ENCODE measurements around the gene CDH24. TPM values are rescaled to one million over a fixed set of nuclear protein-coding genes. Genes with fewer than 3 reads are reported as not detected.
A peak's percentile ranks its signal among the peaks of the same experiment; 100 is the strongest.

Gene CDH24
- total and polyA plus RNA-seq, 9 of the 15 experiments (the other 6 are each of a cell fraction or from before 2014, with no cell fraction given) = 0.04 to 16.2 (median 4.9) TPM

DNA sequence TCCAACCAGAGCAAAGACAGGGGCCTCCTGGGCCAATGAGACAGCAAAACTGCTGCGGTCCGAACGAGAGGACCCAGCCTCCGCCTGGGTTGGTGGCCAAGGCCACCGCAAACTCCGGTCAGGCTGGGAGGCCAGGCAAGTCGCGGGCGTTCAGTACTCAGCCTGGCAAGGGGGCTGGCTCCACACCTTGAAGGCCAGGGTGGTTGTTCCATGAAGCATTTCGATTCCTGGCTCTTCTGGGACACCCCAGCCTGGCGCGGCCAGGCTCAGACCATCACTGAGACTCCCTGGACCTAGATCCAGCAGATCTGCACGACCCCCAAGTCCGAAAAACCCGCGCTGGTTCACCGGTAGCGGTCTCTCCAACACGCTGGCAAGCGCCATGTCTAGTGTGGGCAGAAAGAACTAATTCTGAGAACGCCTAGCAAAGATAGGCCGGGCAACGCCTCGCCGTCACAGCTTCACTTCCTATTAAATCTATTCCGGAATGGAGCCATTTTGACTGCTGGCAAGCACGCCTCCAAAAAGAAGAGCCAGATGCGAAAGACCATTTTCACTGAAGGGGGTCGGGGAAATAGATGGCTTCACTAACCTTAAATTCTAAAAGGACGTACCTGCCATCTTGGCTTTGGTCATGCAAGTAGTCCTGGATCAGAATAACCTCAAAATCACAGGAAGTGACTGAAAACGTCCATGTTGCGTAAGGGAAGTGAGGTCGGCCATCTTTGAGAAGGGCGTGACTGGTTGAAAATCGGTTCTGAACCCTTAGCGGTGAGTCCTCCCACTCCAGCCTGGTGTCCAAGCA is 22.6 kb downstream of the CDH24 start, which contains the start of gene PSMB5 (continued):
- 0 out of 2 replicates have a peak, but pooled peaks have one; percentile 57 for TF ChIP-seq DDX20 (tag; IDR thresholded peaks at IDR 0.05; ENCODE audit: low read depth)
- TF ChIP-seq E2F1 (CRISPR knock-in tag; IDR thresholded peaks at IDR 0.05) = no peak
- no peak for TF ChIP-seq ZNF778 (CRISPR knock-in tag; IDR thresholded peaks at IDR 0.05)
- TF ChIP-seq ZKSCAN8 (CRISPR knock-in tag; IDR thresholded peaks at IDR 0.05) = no peak
- TF ChIP-seq ATF7 (IDR thresholded peaks at IDR 0.05) = peak; percentile 75; the same call in 1 of the 2 replicates
- no peak for TF ChIP-seq ARHGAP35 (IDR thresholded peaks at IDR 0.05; ENCODE audit: partially characterized antibody)
- TF ChIP-seq SMAD1 (IDR thresholded peaks at IDR 0.05; ENCODE audit: low read depth, low read length, partially characterized antibody) = peak; percentile 33
- TF ChIP-seq ZNF347 (CRISPR knock-in tag; IDR thresholded peaks at IDR 0.05; ENCODE audit: low read depth) = no peak
- no peak for TF ChIP-seq NR2F6 (CRISPR knock-in tag; IDR thresholded peaks at IDR 0.05)
- TF ChIP-seq ARID2 (IDR thresholded peaks at IDR 0.05) = no peak
- TF ChIP-seq ZNF785 (CRISPR knock-in tag; IDR thresholded peaks at IDR 0.05) = no peak
- no peak for TF ChIP-seq TSC22D4 (tag; IDR thresholded peaks at IDR 0.05)
- TF ChIP-seq NFATC3 (IDR thresholded peaks at IDR 0.05) = no peak
- peak; percentile 48; the same call in 1 of the 2 replicates for TF ChIP-seq MYNN (IDR thresholded peaks at IDR 0.05)
- TF ChIP-seq MYNN (CRISPR knock-in tag; IDR thresholded peaks at IDR 0.05) = no peak
- TF ChIP-seq, protein P1, sequence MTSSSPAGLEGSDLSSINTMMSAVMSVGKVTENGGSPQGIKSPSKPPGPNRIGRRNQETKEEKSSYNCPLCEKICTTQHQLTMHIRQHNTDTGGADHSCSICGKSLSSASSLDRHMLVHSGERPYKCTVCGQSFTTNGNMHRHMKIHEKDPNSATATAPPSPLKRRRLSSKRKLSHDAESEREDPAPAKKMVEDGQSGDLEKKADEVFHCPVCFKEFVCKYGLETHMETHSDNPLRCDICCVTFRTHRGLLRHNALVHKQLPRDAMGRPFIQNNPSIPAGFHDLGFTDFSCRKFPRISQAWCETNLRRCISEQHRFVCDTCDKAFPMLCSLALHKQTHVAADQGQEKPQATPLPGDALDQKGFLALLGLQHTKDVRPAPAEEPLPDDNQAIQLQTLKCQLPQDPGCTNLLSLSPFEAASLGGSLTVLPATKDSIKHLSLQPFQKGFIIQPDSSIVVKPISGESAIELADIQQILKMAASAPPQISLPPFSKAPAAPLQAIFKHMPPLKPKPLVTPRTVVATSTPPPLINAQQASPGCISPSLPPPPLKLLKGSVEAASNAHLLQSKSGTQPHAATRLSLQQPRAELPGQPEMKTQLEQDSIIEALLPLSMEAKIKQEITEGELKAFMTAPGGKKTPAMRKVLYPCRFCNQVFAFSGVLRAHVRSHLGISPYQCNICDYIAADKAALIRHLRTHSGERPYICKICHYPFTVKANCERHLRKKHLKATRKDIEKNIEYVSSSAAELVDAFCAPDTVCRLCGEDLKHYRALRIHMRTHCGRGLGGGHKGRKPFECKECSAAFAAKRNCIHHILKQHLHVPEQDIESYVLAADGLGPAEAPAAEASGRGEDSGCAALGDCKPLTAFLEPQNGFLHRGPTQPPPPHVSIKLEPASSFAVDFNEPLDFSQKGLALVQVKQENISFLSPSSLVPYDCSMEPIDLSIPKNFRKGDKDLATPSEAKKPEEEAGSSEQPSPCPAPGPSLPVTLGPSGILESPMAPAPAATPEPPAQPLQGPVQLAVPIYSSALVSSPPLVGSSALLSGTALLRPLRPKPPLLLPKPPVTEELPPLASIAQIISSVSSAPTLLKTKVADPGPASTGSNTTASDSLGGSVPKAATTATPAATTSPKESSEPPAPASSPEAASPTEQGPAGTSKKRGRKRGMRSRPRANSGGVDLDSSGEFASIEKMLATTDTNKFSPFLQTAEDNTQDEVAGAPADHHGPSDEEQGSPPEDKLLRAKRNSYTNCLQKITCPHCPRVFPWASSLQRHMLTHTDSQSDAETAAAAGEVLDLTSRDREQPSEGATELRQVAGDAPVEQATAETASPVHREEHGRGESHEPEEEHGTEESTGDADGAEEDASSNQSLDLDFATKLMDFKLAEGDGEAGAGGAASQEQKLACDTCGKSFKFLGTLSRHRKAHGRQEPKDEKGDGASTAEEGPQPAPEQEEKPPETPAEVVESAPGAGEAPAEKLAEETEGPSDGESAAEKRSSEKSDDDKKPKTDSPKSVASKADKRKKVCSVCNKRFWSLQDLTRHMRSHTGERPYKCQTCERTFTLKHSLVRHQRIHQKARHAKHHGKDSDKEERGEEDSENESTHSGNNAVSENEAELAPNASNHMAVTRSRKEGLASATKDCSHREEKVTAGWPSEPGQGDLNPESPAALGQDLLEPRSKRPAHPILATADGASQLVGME (CRISPR knock-in tag; IDR thresholded peaks at IDR 0.05) = no peak; the same call in 1 of the 2 replicates
- no peak for TF ChIP-seq ZNF583 (CRISPR knock-in tag; IDR thresholded peaks at IDR 0.05)
- TF ChIP-seq, protein P2, sequence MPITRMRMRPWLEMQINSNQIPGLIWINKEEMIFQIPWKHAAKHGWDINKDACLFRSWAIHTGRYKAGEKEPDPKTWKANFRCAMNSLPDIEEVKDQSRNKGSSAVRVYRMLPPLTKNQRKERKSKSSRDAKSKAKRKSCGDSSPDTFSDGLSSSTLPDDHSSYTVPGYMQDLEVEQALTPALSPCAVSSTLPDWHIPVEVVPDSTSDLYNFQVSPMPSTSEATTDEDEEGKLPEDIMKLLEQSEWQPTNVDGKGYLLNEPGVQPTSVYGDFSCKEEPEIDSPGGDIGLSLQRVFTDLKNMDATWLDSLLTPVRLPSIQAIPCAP (CRISPR knock-in tag; IDR thresholded peaks at IDR 0.05; ENCODE audit: borderline replicate concordance) = no peak
- TF ChIP-seq ESRRA (IDR thresholded peaks at IDR 0.05; ENCODE audit: borderline replicate concordance, low read depth) = peak; percentile 45; the same call in 1 of the 2 replicates
- no peak for TF ChIP-seq TARDBP (IDR thresholded peaks at IDR 0.05)
- TF ChIP-seq PCBP1 (IDR thresholded peaks at IDR 0.05; ENCODE audit: low read depth, low read length, poor library complexity, severe bottlenecking) = no peak
- TF ChIP-seq RBM39 (optimal IDR thresholded peaks at IDR 0.05; ENCODE audit: low read depth, low read length) = no peak
- no peak for TF ChIP-seq MECOM (CRISPR knock-in tag; IDR thresholded peaks at IDR 0.05)
